ENCODE measurements around the gene ASB11. TPM values are rescaled to one million over a fixed set of nuclear protein-coding genes. Genes with fewer than 3 reads are reported as not detected.
A peak's percentile ranks its signal among the peaks of the same experiment; 100 is the strongest.

ASB11 gene
- total RNA-seq, 4 donors from 2014 or later: 16.2 to 59.8 (median 47.4) TPM

- DNase-seq (no peak), ATAC-seq (no peak)
- TF ChIP-seq POLR2A (IDR thresholded peaks at IDR 0.05): no peak
- no peak for TF ChIP-seq CTCF (IDR thresholded peaks at IDR 0.05 in 4 of 5, conservative IDR thresholded peaks at IDR 0.05 in 1 of 5)
- intact Hi-C loops (cut with DNase I; ENCODE audit: low total_unique reads): no loop called here
- Histone ChIP-seq H3K9me3 (no peaks in the 10 kb centered on the region), H3K4me1 (no peaks in the 10 kb centered on the region), H3K36me3 (no peaks in the 10 kb centered on the region), H3K27me3 (no peaks in the 10 kb centered on the region), H3K27ac (no peak overlapping the region), H3K4me3 (no peak overlapping the region)
- in situ Hi-C loops (cut with MboI; ENCODE audit: low sequenced_read_pairs in 4 of 4): no loop called here
These were observed 43.7 kb downstream of the ASB11 start for GRCh38 chrX:15271757-15272156.

GRCh38 chrX:15269618-15270521 is 45.6 kb downstream of the ASB11 start, which contains the start of gene ASB9:
Gene ASB9 (minus strand): TSS chrX:15270083. CDS start chrX:15269874, 209 bp downstream.
- TF ChIP-seq POLR2A (IDR thresholded peaks at IDR 0.05) (no peak), CTCF (IDR thresholded peaks at IDR 0.05 in 4 of 5, conservative IDR thresholded peaks at IDR 0.05 in 1 of 5) (no peak)
- no peak for DNase-seq
- in situ Hi-C loops (cut with MboI; ENCODE audit: low sequenced_read_pairs in 4 of 4) (no loop called here), intact Hi-C loops (cut with DNase I; ENCODE audit: low total_unique reads) (no loop called here)
- Histone ChIP-seq H3K27ac (no peak within 1 kb of the TSS), H3K9me3 (no peaks in the 10 kb centered on the region), H3K36me3 (no peaks in the 10 kb centered on the region), H3K4me3 (peak within 1 kb of the TSS in 1 of 4 donors; percentile 18), H3K27me3 (no peaks in the 10 kb centered on the region), H3K4me1 (no peaks in the 10 kb centered on the region)
- ATAC-seq: peak in 1 of 2 donors; percentile 44

- H3K27ac ChIP-seq: no peak overlapping the region
- no peak overlapping the region for H3K4me3 ChIP-seq
- ATAC-seq (no peak), DNase-seq (no peak)
- no peaks in the 10 kb centered on the region for H3K4me1 ChIP-seq
- H3K9me3 ChIP-seq: no peaks in the 10 kb centered on the region
- H3K36me3 ChIP-seq: no peaks in the 10 kb centered on the region
- TF ChIP-seq CTCF (IDR thresholded peaks at IDR 0.05 in 4 of 5, conservative IDR thresholded peaks at IDR 0.05 in 1 of 5): no peak
- TF ChIP-seq POLR2A (IDR thresholded peaks at IDR 0.05): no peak
- H3K27me3 ChIP-seq: no peaks in the 10 kb centered on the region
- intact Hi-C loops (cut with DNase I; ENCODE audit: low total_unique reads) (no loop called here), in situ Hi-C loops (cut with MboI; ENCODE audit: low sequenced_read_pairs in 4 of 4) (no loop called here)
These were observed 46.3 kb downstream of the ASB11 start for GRCh38 chrX:15269120-15269519.

- Histone ChIP-seq H3K4me3 (no peak overlapping the region), H3K4me1 (no peaks in the 10 kb centered on the region), H3K27ac (no peak overlapping the region), H3K36me3 (no peaks in the 10 kb centered on the region), H3K27me3 (no peaks in the 10 kb centered on the region), H3K9me3 (no peaks in the 10 kb centered on the region)
- DNase-seq: no peak
- TF ChIP-seq POLR2A (IDR thresholded peaks at IDR 0.05): no peak
- no peak for TF ChIP-seq CTCF (IDR thresholded peaks at IDR 0.05 in 4 of 5, conservative IDR thresholded peaks at IDR 0.05 in 1 of 5)
- in situ Hi-C loops (cut with MboI; ENCODE audit: low sequenced_read_pairs in 4 of 4): no loop called here
- no peak for ATAC-seq
- intact Hi-C loops (cut with DNase I; ENCODE audit: low total_unique reads): no loop called here
These were observed 60.6 kb downstream of the ASB11 start for GRCh38 chrX:15254852-15255251.
